Lower lobe of right lung (tissue), 2 donors: ENCODE measurements around the gene RBFOX1. TPM values are rescaled to one million over a fixed set of nuclear protein-coding genes. Genes with fewer than 3 reads are reported as not detected.

Experiments
- ATAC-seq, 2 donors: fragments of 200-7000 bp; cut with Tn5 transposase; one replicate each; pipeline ENCODE4 v1.9.1; 2020 to 2022; ENCODE audit warnings: mild to moderate bottlenecking in 2 of 2, moderate library complexity in 2 of 2
- DNase-seq: peaks from one replicate; pipeline ENCODE4 v3.0.0-alpha.2; 2020
- H3K27ac ChIP-seq: fragments of 200-600 bp; one replicate; pipeline ENCODE4 v1.8.0; 2022
- H3K27me3 ChIP-seq: fragments of 200-600 bp; one replicate; pipeline ENCODE4 v1.8.0; 2022; ENCODE audit warnings: low read depth
- H3K36me3 ChIP-seq: fragments of 200-600 bp; one replicate; pipeline ENCODE4 v1.8.0; 2022; ENCODE audit warnings: mild to moderate bottlenecking
- H3K4me1 ChIP-seq: fragments of 200-600 bp; one replicate; pipeline ENCODE4 v1.8.0; 2022
- H3K4me3 ChIP-seq: fragments of 200-600 bp; one replicate; pipeline ENCODE4 v1.8.0; 2022; ENCODE audit warnings: mild to moderate bottlenecking
- H3K9me3 ChIP-seq: fragments of 200-600 bp; one replicate; pipeline ENCODE4 v1.8.0; 2022
- CTCF ChIP-seq: fragments of 200-600 bp; IDR thresholded peaks from one replicate; pipeline ENCODE4 v1.8.0; 2022; ENCODE audit warnings: antibody characterized with exemption, mild to moderate bottlenecking
- intact Hi-C: fragments of 100-400 bp; cut with DNase I; formaldehyde crosslinking; loops from one replicate; pipeline ENCODE4 v1.11.0; 2022
- total RNA-seq: library from RNA; stranded (reverse); fragmentation: NEBNext Ultra II Directional; extraction: Animal tissue kit (Norgen Biotek cat#: 25700); gene quantifications from one replicate; pipeline ENCODE4 v1.2.1, GENCODE V29; 2021
- donor health status: DM: no; HTN: yes; CAD: no; lungs with severe emphysema.

The RBFOX1 gene
- total RNA-seq, 1 donor from 2014 or later = not detected

- Histone ChIP-seq H3K9me3 (no peaks in the 10 kb centered on the region), H3K27me3 (peaks cover 6% of the 10 kb centered on the region), H3K4me1 (no peaks in the 10 kb centered on the region), H3K4me3 (no peak overlapping the region), H3K27ac (no peak overlapping the region), H3K36me3 (no peaks in the 10 kb centered on the region)
- no peak for TF ChIP-seq CTCF
- DNase-seq (no peak), ATAC-seq (no peak)
- intact Hi-C loops = no loop called here
Measured at GRCh38 chr16:7314163-7314562, 18.5 kb upstream of the RBFOX1 start.

DNA sequence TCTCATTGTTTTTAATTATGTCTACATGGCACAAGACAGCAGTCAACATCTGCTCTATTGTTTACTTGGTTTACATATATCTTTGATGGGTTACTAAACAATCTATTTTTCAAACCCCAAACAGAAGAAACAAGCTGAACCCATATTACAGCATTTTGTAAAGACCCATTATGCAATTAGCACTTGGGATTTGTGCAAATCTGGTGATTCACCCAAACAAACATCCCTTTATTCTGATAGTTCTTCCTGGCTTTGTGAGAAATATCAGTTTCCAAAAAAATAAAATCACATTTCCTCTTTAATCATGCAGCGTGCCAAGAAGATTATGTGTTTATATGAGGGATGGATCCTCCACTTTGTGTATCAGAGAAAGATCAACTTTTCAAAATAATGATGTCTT, 16.8 kb upstream of the RBFOX1 start:
- no peak for TF ChIP-seq CTCF
- no peak overlapping the region for H3K4me3 ChIP-seq
- intact Hi-C loops = no loop called here
- ATAC-seq (no peak), DNase-seq (no peak)
- no peaks in the 10 kb centered on the region for H3K27me3 ChIP-seq
- no peak overlapping the region for H3K27ac ChIP-seq
- no peaks in the 10 kb centered on the region for H3K4me1 ChIP-seq
- H3K36me3 ChIP-seq = no peaks in the 10 kb centered on the region
- H3K9me3 ChIP-seq = no peaks in the 10 kb centered on the region

DNA sequence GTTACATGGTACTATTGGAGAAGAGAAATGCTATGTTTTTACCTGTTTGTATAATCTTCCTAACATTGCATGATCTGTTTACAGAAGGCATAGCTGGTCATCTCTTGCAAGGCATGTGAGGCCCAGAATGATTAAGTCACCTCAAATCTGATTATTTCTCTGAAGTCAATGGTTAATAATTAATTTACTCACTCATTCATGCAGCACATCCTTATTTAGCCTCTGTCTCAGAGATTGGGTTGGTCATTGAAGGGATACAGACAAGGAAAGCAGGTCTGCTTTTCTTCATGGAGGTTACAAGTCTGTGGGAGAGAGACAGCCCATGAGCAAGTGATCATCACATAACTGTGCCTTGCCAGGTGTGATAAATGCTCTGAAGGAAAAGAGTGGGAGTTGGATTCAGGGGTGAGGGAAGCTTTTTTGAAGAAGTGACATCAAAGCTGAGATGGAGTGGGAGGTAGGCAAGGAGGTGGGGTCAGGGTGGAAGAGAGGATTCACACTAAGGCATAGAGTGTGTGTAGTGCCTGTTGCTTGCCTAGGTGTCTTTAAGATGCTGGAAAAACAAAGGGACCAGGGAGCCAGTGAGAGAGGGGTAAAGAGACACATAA, 16.3 kb upstream of the RBFOX1 start:
- TF ChIP-seq CTCF = no peak
- no peak overlapping the region for H3K27ac ChIP-seq
- no peaks in the 10 kb centered on the region for H3K4me1 ChIP-seq
- no peak for ATAC-seq
- no peak overlapping the region for H3K4me3 ChIP-seq
- H3K36me3 ChIP-seq = no peaks in the 10 kb centered on the region
- no peaks in the 10 kb centered on the region for H3K9me3 ChIP-seq
- no peaks in the 10 kb centered on the region for H3K27me3 ChIP-seq
- intact Hi-C loops = no loop called here
- no peak for DNase-seq

- DNase-seq = no peak
- intact Hi-C loops = no loop called here
- Histone ChIP-seq H3K4me1 (no peaks in the 10 kb centered on the region), H3K36me3 (no peaks in the 10 kb centered on the region), H3K27ac (no peak overlapping the region), H3K4me3 (no peak overlapping the region), H3K9me3 (no peaks in the 10 kb centered on the region), H3K27me3 (no peaks in the 10 kb centered on the region)
- ATAC-seq = no peak
- TF ChIP-seq CTCF = no peak
Measured at GRCh38 chr16:7317982-7318381, 14.7 kb upstream of the RBFOX1 start.

- H3K4me1 ChIP-seq = no peaks in the 10 kb centered on the region
Measured at GRCh38 chr16:7318686-7319085, 14.0 kb upstream of the RBFOX1 start.

More at GRCh38 chr16:7318686-7319085, 14.0 kb upstream of the RBFOX1 start:
- intact Hi-C loops = no loop called here
- Histone ChIP-seq H3K4me3 (no peak overlapping the region), H3K27ac (no peak overlapping the region), H3K36me3 (no peaks in the 10 kb centered on the region), H3K27me3 (no peaks in the 10 kb centered on the region), H3K9me3 (no peaks in the 10 kb centered on the region)
- ATAC-seq (no peak), DNase-seq (no peak)
- TF ChIP-seq CTCF = no peak
